Body of pancreas (tissue), 4 donors: ENCODE measurements around the gene MPHOSPH9. TPM values are rescaled to one million over a fixed set of nuclear protein-coding genes. Genes with fewer than 3 reads are reported as not detected.
A peak's percentile ranks its signal among the peaks of the same experiment; 100 is the strongest.

ENCODE experiments used
- ATAC-seq: fragments of 150-250 bp; one replicate; pipeline ENCODE4 v1.9.1; 2016
- DNase-seq, 4 donors: peaks; one replicate each; pipeline ENCODE4 v3.0.0-alpha.2; 2019
- H3K27ac ChIP-seq, 4 donors: fragments of 200-600 bp; sonication (generic); 1 replicate in 3 of 4; 2 replicates in 1 of 4; pipeline versions ENCODE4 v1.5.1 to v1.6.1; 2016 to 2019; ENCODE audit warnings: mild to moderate bottlenecking in 1 of 4, mixed read lengths in 1 of 4, moderate library complexity in 1 of 4
- H3K27me3 ChIP-seq, 2 donors: fragments of 200-600 bp; sonication (generic); one replicate each; pipeline ENCODE4 v1.6.0; 2016; ENCODE audit warnings: mild to moderate bottlenecking in 1 of 2
- H3K36me3 ChIP-seq, 2 donors: fragments of 200-600 bp; sonication (generic); replicated peaks in 1 of 2; 2 replicates each; pipeline ENCODE4 v1.5.1; 2016; ENCODE audit warnings: low read depth in 2 of 2; ENCODE audit not compliant: insufficient read depth in 1 of 2
- H3K4me1 ChIP-seq: fragments of 200-600 bp; sonication (generic); one replicate; pipeline ENCODE4 v1.6.0; 2016
- H3K4me3 ChIP-seq, 2 donors: fragments of 200-600 bp; sonication (generic); 1 replicate in 1 of 2; 2 replicates in 1 of 2; pipeline ENCODE4 v1.5.1; 2016 to 2019
- H3K9me3 ChIP-seq, 3 donors: fragments of 200-600 bp; sonication (generic); 1 replicate in 2 of 3; 2 replicates in 1 of 3; pipeline ENCODE4 v1.5.1; 2016
- CTCF ChIP-seq, 7 experiments: fragments of 450-650 bp in 4 of 7; fragments of 200-600 bp in 3 of 7; sonication (generic) in 3 of 7; IDR thresholded peaks; one replicate each; pipeline ENCODE4 v1.5.1; 2016 to 2019; ENCODE audit warnings: antibody characterized with exemption in 7 of 7
- POLR2A ChIP-seq, 3 donors: fragments of 450-650 bp; IDR thresholded peaks; one replicate each; pipeline ENCODE4 v1.6.1; 2016; ENCODE audit warnings: antibody characterized with exemption in 3 of 3, mild to moderate bottlenecking in 2 of 3
- WGBS, 2 donors: methylation state at CpG; one replicate each; pipeline ENCODE4 v1.1.5; 2017; 5-methylcytosine and 5-hydroxymethylcytosine counted together
- intact Hi-C: fragments of 100-400 bp; cut with DNase I; formaldehyde crosslinking; loops from one replicate; pipeline ENCODE4 v1.15.1; 2023
- total RNA-seq, 2 donors: library from RNA; depleted of rRNA; stranded (reverse); fragments of >200 nt; gene quantifications; one replicate each; pipeline ENCODE4 v1.1.0, GENCODE V29; 2016

The MPHOSPH9 gene
- total RNA-seq, 2 donors from 2014 or later = 13.5 to 42.5 TPM

GRCh38 chr12:123273166-123273565, 40.2 kb upstream of the MPHOSPH9 start:
- Histone ChIP-seq H3K27ac (no peak overlapping the region), H3K9me3 (no peaks in the 10 kb centered on the region), H3K4me3 (no peak overlapping the region), H3K36me3 (no peaks in the 10 kb centered on the region), H3K4me1 (peaks cover 33% of the 10 kb centered on the region), H3K27me3 (no peaks in the 10 kb centered on the region)
- DNase-seq = no peak
- 82 to 86% methylated on average over 14 to 15 of the region's 15 CpGs for WGBS, 2 donors
- no peak for ATAC-seq
- intact Hi-C loops = no loop called here
- TF ChIP-seq CTCF (IDR thresholded peaks at IDR 0.05) = no peak
- TF ChIP-seq POLR2A (IDR thresholded peaks at IDR 0.05) = no peak

- intact Hi-C loops = no loop called here
- TF ChIP-seq POLR2A (IDR thresholded peaks at IDR 0.05) (no peak), CTCF (IDR thresholded peaks at IDR 0.05) (peak in 5 of 7 experiments; percentile 21 to 85 (median 75))
- H3K4me1 ChIP-seq = peaks cover 36% of the 10 kb centered on the region
- WGBS, 2 donors = 0% methylated on average over 37 of the region's 108 CpGs; no CpG with 5 or more reads in 1 of the 2 donors
- H3K27me3 ChIP-seq = no peaks in the 10 kb centered on the region
- H3K27ac ChIP-seq = peak overlapping the region; percentile 26 to 88 (median 78)
- ATAC-seq (peak; percentile 82), DNase-seq (peak; percentile 75 to 78 (median 76))
- H3K4me3 ChIP-seq = peak overlapping the region in 1 of 2 donors; percentile 23
- no peaks in the 10 kb centered on the region for H3K36me3 ChIP-seq
- H3K9me3 ChIP-seq = no peaks in the 10 kb centered on the region
Measured at GRCh38 chr12:123271001-123271668, 38.2 kb upstream of the MPHOSPH9 start.

GRCh38 chr12:123270214-123271000, 37.5 kb upstream of the MPHOSPH9 start:
- peak in 1 of 4 donors; percentile 27 for DNase-seq
- H3K9me3 ChIP-seq = no peaks in the 10 kb centered on the region
- peak overlapping the region; percentile 1 to 23 for H3K4me3 ChIP-seq
- no peaks in the 10 kb centered on the region for H3K36me3 ChIP-seq
- WGBS, 2 donors = 0 to 1% methylated on average over 17 to 48 of the region's 51 CpGs
- peak; percentile 0 for ATAC-seq
- no peak for TF ChIP-seq POLR2A (IDR thresholded peaks at IDR 0.05)
- TF ChIP-seq CTCF (IDR thresholded peaks at IDR 0.05) = no peak
- no peaks in the 10 kb centered on the region for H3K27me3 ChIP-seq
- intact Hi-C loops = no loop called here
- peak overlapping the region; percentile 26 to 88 (median 62) for H3K27ac ChIP-seq
- H3K4me1 ChIP-seq = peaks cover 36% of the 10 kb centered on the region

GRCh38 chr12:123269896-123270213, 36.9 kb upstream of the MPHOSPH9 start:
- H3K4me3 ChIP-seq = peak overlapping the region; percentile 1 to 23
- no peaks in the 10 kb centered on the region for H3K27me3 ChIP-seq
- WGBS, 2 donors = 0 to 7% methylated on average over 2 to 7 of the region's 7 CpGs
- TF ChIP-seq POLR2A (IDR thresholded peaks at IDR 0.05) (no peak), CTCF (IDR thresholded peaks at IDR 0.05) (no peak)
- H3K4me1 ChIP-seq = peaks cover 36% of the 10 kb centered on the region
- H3K27ac ChIP-seq = peak overlapping the region; percentile 26 to 88 (median 62)
- no peaks in the 10 kb centered on the region for H3K36me3 ChIP-seq
- DNase-seq (peak in 1 of 4 donors; percentile 19), ATAC-seq (no peak)
- intact Hi-C loops = loop anchor here (10.0 kb wide), 1 partner anchor 305 kb away; no protein-coding TSS in a partner anchor
- no peaks in the 10 kb centered on the region for H3K9me3 ChIP-seq
